Endometrium (tissue), 2 donors: ENCODE results near the gene ERP29.
"Not testable (repeated sequence)": the region's sequence is repeated elsewhere in the genome, so short reads cannot be mapped to it uniquely, and the experiment has no call there.

Experiments used
- FAIRE-seq: peaks from 2 replicates; lab custom pipeline; 2012; peaks lifted over from hg19 to GRCh38; lab: Jason Lieb, UNC
- donor health status: control.
- donor health status: control.

ERP29 gene

DNA sequence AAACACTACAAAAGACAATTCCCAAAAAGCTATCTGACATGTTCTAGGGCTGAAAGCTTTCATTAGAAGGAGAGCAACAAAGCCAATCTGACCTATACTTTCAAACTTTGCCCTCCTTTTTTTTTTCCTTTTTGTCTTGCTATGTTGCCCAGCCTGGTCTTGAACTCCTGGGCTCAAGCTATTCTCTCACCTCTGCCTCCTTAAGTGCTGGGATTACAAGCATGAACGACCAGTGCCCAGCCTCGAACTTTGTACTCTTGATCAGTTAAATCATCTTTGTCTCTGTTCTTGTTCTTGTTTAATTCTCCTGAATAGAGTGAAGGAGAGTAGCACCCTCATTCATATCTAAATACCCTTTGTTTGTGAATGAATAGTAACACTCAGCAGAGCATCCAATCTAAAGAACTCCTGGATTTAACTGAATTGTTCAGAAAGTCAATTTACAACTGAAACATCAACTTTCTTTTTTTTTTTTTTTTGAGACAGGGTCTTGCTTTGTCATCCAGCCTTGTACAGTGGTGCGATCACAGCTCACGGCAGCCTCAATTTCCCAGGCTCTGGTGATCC lies 22.1 kb downstream of the ERP29 start:
- FAIRE-seq = no peak

DNA sequence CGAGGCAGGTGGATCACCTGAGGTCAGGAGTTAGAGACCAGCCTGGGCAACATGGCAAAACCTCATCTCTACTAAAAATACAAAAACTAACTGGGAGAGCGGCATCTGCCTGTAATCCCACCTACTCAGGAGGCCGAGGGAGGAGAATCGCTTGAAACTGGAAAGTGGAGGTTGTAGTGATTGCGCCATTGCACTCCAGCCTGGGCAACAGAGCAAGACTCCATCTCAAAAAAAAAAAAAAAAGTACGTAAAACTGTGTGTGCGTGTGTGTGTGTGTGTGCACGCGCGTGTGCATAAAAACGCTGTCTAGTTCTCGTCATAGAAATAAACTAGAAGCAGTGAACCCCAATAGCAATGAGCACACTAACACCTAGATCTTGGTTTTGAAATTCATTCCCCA lies 23.4 kb downstream of the ERP29 start:
- not testable (repeated sequence) for FAIRE-seq

GRCh38 chr12:112046003-112046402 lies 32.8 kb downstream of the ERP29 start:
- no peak for FAIRE-seq

DNA sequence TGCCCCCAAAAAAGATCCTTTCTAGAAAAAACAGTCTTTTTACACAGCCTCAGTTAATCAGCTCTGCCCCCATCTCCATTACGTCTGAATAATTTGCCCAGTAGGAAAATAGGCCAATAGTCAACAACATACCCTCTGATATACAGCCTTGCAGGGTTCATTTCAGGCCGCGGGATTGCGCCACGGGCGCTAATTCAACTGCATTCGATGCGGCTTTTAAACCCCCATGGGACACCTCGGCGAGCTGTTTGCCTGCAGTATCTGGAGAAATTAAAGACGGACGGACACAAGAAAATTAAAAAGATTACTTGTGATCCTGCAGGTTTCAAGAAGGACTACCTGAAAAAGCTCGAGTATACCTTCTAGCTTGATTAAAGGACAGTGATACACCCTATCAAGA lies 36.1 kb downstream of the ERP29 start:
- no peak for FAIRE-seq

DNA sequence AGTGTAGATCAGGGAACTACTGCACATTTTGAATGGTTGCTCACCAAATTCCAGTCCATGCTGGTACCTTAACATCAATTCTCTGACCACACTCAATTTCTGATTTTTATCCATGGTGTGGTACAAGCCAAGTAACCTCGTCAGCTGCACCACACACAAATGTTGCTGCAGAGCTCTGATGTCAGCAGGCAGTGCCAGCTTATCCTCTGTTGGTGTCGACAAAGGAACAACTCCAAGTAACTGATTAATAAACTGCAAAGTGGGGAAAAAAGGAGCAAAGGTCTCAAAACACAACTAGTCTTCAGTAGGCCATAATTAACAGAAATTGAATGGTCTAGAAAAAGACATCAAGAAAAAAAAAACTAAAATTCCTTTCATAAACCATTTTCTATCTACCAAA lies 47.9 kb downstream of the ERP29 start:
- no peak for FAIRE-seq

- FAIRE-seq = no peak
Measured at GRCh38 chr12:112063273-112063672, 50.0 kb downstream of the ERP29 start.

GRCh38 chr12:112066566-112066965 lies 53.3 kb downstream of the ERP29 start:
- no peak for FAIRE-seq
